ENCODE results near the gene TIGD3. TPM values are rescaled to one million over a fixed set of nuclear protein-coding genes. Genes with fewer than 3 reads are reported as not detected.

Gene TIGD3
- total RNA-seq, 1 donor from 2014 or later, result 0.20 TPM

- Histone ChIP-seq H2AFZ (ENCODE audit: low read depth, low read length) (no peak overlapping the region), H3K9ac (ENCODE audit: low read length) (no peak overlapping the region), H3K27me3 (ENCODE audit: insufficient read depth, low read length) (no peaks in the 10 kb centered on the region), H3K27ac (ENCODE audit: low read depth, low read length) (no peak overlapping the region), H3K4me1 (ENCODE audit: insufficient read depth, low read length) (peaks cover 8% of the 10 kb centered on the region), H3K4me3 (ENCODE audit: insufficient read depth, low read depth, low read length) (no peak overlapping the region), H3K36me3 (ENCODE audit: insufficient read depth, low read length) (no peaks in the 10 kb centered on the region), H3K4me2 (ENCODE audit: low read length) (no peak overlapping the region), H3K9me3 (ENCODE audit: insufficient read depth, low read depth, low read length) (no peaks in the 10 kb centered on the region), H3K79me2 (ENCODE audit: insufficient read depth, low read length) (no peaks in the 10 kb centered on the region), H4K20me1 (ENCODE audit: insufficient read depth, low read length) (no peaks in the 10 kb centered on the region)
- Mint-ChIP-seq H3K27ac (ENCODE audit: unreplicated experiment) (no peak overlapping the region), H3K4me3 (ENCODE audit: unreplicated experiment) (no peak overlapping the region), H3K9me3 (ENCODE audit: unreplicated experiment) (no peaks in the 10 kb centered on the region), H3K36me3 (ENCODE audit: low read depth, unreplicated experiment) (peaks cover 2% of the 10 kb centered on the region), H3K4me1 (ENCODE audit: low read depth, unreplicated experiment) (peaks cover 15% of the 10 kb centered on the region), H3K27me3 (ENCODE audit: low read depth, unreplicated experiment) (no peaks in the 10 kb centered on the region)
- DNase-seq (ENCODE audit: low read depth), result peak; percentile 61
- TF ChIP-seq CTCF (IDR thresholded peaks at IDR 0.05; ENCODE audit: insufficient read depth, low read depth, low read length), result peak; percentile 80
- TF ChIP-seq EZH2 (IDR thresholded peaks at IDR 0.05; ENCODE audit: insufficient read depth, low read length), result no peak
- no peak for FAIRE-seq
Measured at GRCh38 chr11:65366340-65366773, 11.8 kb downstream of the TIGD3 start.

DNA sequence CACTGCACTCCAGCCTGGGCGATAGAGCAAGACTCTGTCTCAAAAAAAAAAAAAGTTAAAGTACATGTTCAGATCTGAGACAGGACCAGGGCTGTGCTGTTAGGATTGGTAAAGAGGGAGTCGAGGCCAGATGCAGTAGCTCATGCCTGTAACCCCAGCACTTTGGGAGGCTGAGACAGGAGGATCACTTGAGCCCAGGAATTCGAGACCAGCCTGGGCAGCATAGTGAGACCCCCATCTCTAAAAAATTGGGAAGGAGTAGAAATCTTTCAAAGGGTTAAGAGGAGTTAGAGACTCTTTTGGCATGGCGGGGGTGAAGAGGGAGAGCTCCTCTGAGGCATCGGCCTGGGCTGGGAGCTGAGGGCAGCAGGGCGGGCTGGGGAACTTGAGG lies 16.1 kb downstream of the TIGD3 start:
- H3K27ac Mint-ChIP-seq (ENCODE audit: unreplicated experiment), result peak overlapping the region; percentile 97
- FAIRE-seq (no peak), DNase-seq (ENCODE audit: low read depth) (no peak)
- Histone ChIP-seq H3K4me2 (ENCODE audit: low read length) (peak overlapping the region; percentile 28), H3K9me3 (ENCODE audit: insufficient read depth, low read depth, low read length) (no peaks in the 10 kb centered on the region), H3K79me2 (ENCODE audit: insufficient read depth, low read length) (no peaks in the 10 kb centered on the region), H4K20me1 (ENCODE audit: insufficient read depth, low read length) (no peaks in the 10 kb centered on the region), H2AFZ (ENCODE audit: low read depth, low read length) (no peak overlapping the region), H3K4me3 (ENCODE audit: insufficient read depth, low read depth, low read length) (no peak overlapping the region), H3K9ac (ENCODE audit: low read length) (peak overlapping the region; percentile 68), H3K4me1 (ENCODE audit: insufficient read depth, low read length) (peaks cover 10% of the 10 kb centered on the region), H3K36me3 (ENCODE audit: insufficient read depth, low read length) (no peaks in the 10 kb centered on the region), H3K27me3 (ENCODE audit: insufficient read depth, low read length) (no peaks in the 10 kb centered on the region), H3K27ac (ENCODE audit: low read depth, low read length) (peak overlapping the region; percentile 73)
- no peaks in the 10 kb centered on the region for H3K9me3 Mint-ChIP-seq (ENCODE audit: unreplicated experiment)
- H3K27me3 Mint-ChIP-seq (ENCODE audit: low read depth, unreplicated experiment), result peaks cover 2% of the 10 kb centered on the region
- TF ChIP-seq EZH2 (IDR thresholded peaks at IDR 0.05; ENCODE audit: insufficient read depth, low read length), result no peak
- no peak for TF ChIP-seq CTCF (IDR thresholded peaks at IDR 0.05; ENCODE audit: insufficient read depth, low read depth, low read length)
- peaks cover 21% of the 10 kb centered on the region for H3K4me1 Mint-ChIP-seq (ENCODE audit: low read depth, unreplicated experiment)
- H3K4me3 Mint-ChIP-seq (ENCODE audit: unreplicated experiment), result peak overlapping the region; percentile 50
- no peaks in the 10 kb centered on the region for H3K36me3 Mint-ChIP-seq (ENCODE audit: low read depth, unreplicated experiment)

DNA sequence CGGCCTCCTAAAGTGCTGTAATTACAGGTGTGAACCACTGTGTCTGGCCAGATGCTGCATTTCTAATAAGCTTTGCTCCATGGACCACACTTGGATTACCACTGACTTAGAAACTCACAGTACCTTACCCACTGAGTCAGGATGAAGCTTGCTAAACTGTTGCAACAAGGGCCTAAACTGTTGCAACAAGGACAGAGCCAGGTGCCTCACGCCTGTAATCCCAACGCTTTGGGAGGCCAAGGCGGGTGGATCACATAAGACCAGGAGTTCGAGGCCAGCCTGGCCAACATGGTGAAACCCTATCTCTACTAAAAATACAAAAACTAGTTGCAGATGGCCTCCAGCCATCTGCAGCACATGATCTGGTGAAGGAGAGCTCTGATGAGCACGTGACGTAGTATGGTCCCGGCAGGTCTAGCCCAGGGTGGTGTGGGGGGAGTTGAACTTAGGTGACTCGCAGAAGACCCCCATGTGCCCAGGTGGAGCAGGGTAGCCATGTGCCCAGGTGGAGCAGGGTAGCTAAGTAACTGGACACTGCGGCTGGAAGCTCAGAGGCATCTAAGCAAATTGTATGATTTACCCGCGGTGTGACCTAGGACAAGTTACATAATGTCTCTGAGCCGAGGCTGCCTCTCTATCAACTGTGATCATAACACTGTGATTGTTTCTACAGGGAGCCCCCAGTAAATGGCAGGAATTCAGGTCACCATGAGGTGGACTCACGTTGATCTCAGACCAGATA lies 19.5 kb downstream of the TIGD3 start:
- H3K79me2 ChIP-seq (ENCODE audit: insufficient read depth, low read length), result no peaks in the 10 kb centered on the region
- no peak overlapping the region for H3K4me3 ChIP-seq (ENCODE audit: insufficient read depth, low read depth, low read length)
- peaks cover 21% of the 10 kb centered on the region for H3K4me1 Mint-ChIP-seq (ENCODE audit: low read depth, unreplicated experiment)
- H4K20me1 ChIP-seq (ENCODE audit: insufficient read depth, low read length), result no peaks in the 10 kb centered on the region
- no peak overlapping the region for H3K27ac ChIP-seq (ENCODE audit: low read depth, low read length)
- H3K4me3 Mint-ChIP-seq (ENCODE audit: unreplicated experiment), result no peak overlapping the region
- peaks cover 10% of the 10 kb centered on the region for H3K4me1 ChIP-seq (ENCODE audit: insufficient read depth, low read length)
- H3K4me2 ChIP-seq (ENCODE audit: low read length), result no peak overlapping the region
- H3K27me3 ChIP-seq (ENCODE audit: insufficient read depth, low read length), result no peaks in the 10 kb centered on the region
- no peak overlapping the region for H2AFZ ChIP-seq (ENCODE audit: low read depth, low read length)
- peak overlapping the region; percentile 41 for H3K27ac Mint-ChIP-seq (ENCODE audit: unreplicated experiment)
- FAIRE-seq (no peak), DNase-seq (ENCODE audit: low read depth) (no peak)
- H3K36me3 ChIP-seq (ENCODE audit: insufficient read depth, low read length), result no peaks in the 10 kb centered on the region
- H3K36me3 Mint-ChIP-seq (ENCODE audit: low read depth, unreplicated experiment), result no peaks in the 10 kb centered on the region
- H3K27me3 Mint-ChIP-seq (ENCODE audit: low read depth, unreplicated experiment), result peaks cover 2% of the 10 kb centered on the region
- no peaks in the 10 kb centered on the region for H3K9me3 Mint-ChIP-seq (ENCODE audit: unreplicated experiment)
- no peak overlapping the region for H3K9ac ChIP-seq (ENCODE audit: low read length)
- TF ChIP-seq EZH2 (IDR thresholded peaks at IDR 0.05; ENCODE audit: insufficient read depth, low read length) (no peak), CTCF (IDR thresholded peaks at IDR 0.05; ENCODE audit: insufficient read depth, low read depth, low read length) (no peak)
- H3K9me3 ChIP-seq (ENCODE audit: insufficient read depth, low read depth, low read length), result no peaks in the 10 kb centered on the region
